Stimulated activated CD4-positive, alpha-beta T cell treated with anti-CD3 and anti-CD28 coated beads, TNF-alpha, amount 100 ng/mL, for 1 hour (primary cell): Measurements from ENCODE around the gene TMEM161A.
"Not testable (repeated sequence)": the region's sequence is repeated elsewhere in the genome, so short reads cannot be mapped to it uniquely, and the experiment has no call there.

ENCODE experiments used
- DNase-seq, 3 donors: peaks; one replicate each; pipeline ENCODE4 v3.0.0-alpha.2; 2020; ENCODE audit warnings: low read depth in 3 of 3, low spot score in 1 of 3

TMEM161A gene

GRCh38 chr19:19138109-19138981, at the start of gene TMEM161A:
TSS of gene TMEM161A (minus strand) at chr19:19138478. CDS start at chr19:19138428, 50 bp downstream.
- peak; percentile 90 to 92 (median 91) for DNase-seq

GRCh38 chr19:19186742-19187141, 48.5 kb upstream of the TMEM161A start:
- no peak for DNase-seq

- DNase-seq = peak; percentile 29 to 31 (median 31)
Observed at GRCh38 chr19:19185853-19186740, 47.8 kb upstream of the TMEM161A start.

GRCh38 chr19:19181488-19181998, 43.3 kb upstream of the TMEM161A start:
- no peak for DNase-seq

GRCh38 chr19:19179548-19180441, 41.5 kb upstream of the TMEM161A start:
- no peak for DNase-seq

GRCh38 chr19:19176950-19177349, 38.7 kb upstream of the TMEM161A start:
- no peak for DNase-seq

- DNase-seq = not testable (repeated sequence)
Observed at GRCh38 chr19:19173243-19173642, 35.0 kb upstream of the TMEM161A start.

- no peak for DNase-seq
Observed at GRCh38 chr19:19171821-19172532, 33.7 kb upstream of the TMEM161A start.

- DNase-seq = no peak
Observed at GRCh38 chr19:19170873-19171672, 32.8 kb upstream of the TMEM161A start.

- DNase-seq = peak; percentile 20 to 69 (median 41)
Observed at GRCh38 chr19:19170053-19170872, 32.0 kb upstream of the TMEM161A start, which contains the start of gene MEF2B. TSS of gene MEF2B (minus strand) at chr19:19170263. CDS start at chr19:19150735, 19,528 bp downstream.

GRCh38 chr19:19169236-19170052, 31.2 kb upstream of the TMEM161A start:
- DNase-seq = no peak

- no peak for DNase-seq
Observed at GRCh38 chr19:19167612-19168011, 29.3 kb upstream of the TMEM161A start.

- DNase-seq = no peak
Observed at GRCh38 chr19:19165396-19165795, 27.1 kb upstream of the TMEM161A start.

- DNase-seq = no peak
Observed at GRCh38 chr19:19162495-19162894, 24.2 kb upstream of the TMEM161A start.

- DNase-seq = no peak
Observed at GRCh38 chr19:19160461-19161035, 22.3 kb upstream of the TMEM161A start.

- DNase-seq = no peak
Observed at GRCh38 chr19:19159534-19159933, 21.3 kb upstream of the TMEM161A start.

- DNase-seq = no peak
Observed at GRCh38 chr19:19157808-19158207, 19.5 kb upstream of the TMEM161A start.
